Vagina (tissue), 2 donors: ENCODE results near the gene PROX1. TPM values are rescaled to one million over a fixed set of nuclear protein-coding genes. Genes with fewer than 3 reads are reported as not detected.

Source experiments
- DNase-seq, 2 donors: peaks; one replicate each; pipeline ENCODE4 v3.0.0-alpha.2; 2017; ENCODE audit errors: extremely low spot score in 2 of 2
- H3K27ac ChIP-seq: fragments of 200-600 bp; sonication (generic); one replicate; pipeline ENCODE4 v1.5.1; 2019
- H3K27me3 ChIP-seq: fragments of 200-600 bp; sonication (generic); one replicate; pipeline ENCODE4 v1.5.1; 2019
- H3K36me3 ChIP-seq, 2 donors: fragments of 200-600 bp; sonication (generic); one replicate each; pipeline ENCODE4 v1.5.1; 2017 to 2019
- H3K4me1 ChIP-seq: fragments of 200-600 bp; sonication (generic); one replicate; pipeline ENCODE4 v1.5.1; 2019
- H3K4me3 ChIP-seq, 2 donors: fragments of 200-600 bp; sonication (generic); 1 replicate in 1 of 2; 2 replicates in 1 of 2; pipeline ENCODE4 v1.5.1; 2016 to 2019
- H3K9me3 ChIP-seq: fragments of 200-600 bp; sonication (generic); one replicate; pipeline ENCODE4 v1.5.1; 2019
- CTCF ChIP-seq, 3 experiments: fragments of 450-650 bp in 2 of 3; fragments of 200-600 bp in 1 of 3; sonication (generic) in 1 of 3; IDR thresholded peaks; one replicate each; pipeline ENCODE4 v1.5.1; 2017 to 2019; ENCODE audit warnings: antibody characterized with exemption in 3 of 3, mild to moderate bottlenecking in 2 of 3, moderate library complexity in 2 of 3
- POLR2A ChIP-seq, 2 donors: fragments of 450-650 bp; IDR thresholded peaks; one replicate each; pipeline ENCODE4 v1.6.1; 2017; ENCODE audit warnings: antibody characterized with exemption in 2 of 2, mild to moderate bottlenecking in 2 of 2, moderate library complexity in 2 of 2
- POLR2AphosphoS5 ChIP-seq, 2 donors: sonication (generic); formaldehyde crosslinking; IDR thresholded peaks; one replicate each; pipeline ENCODE4 v1.9.0; 2017; ENCODE audit warnings: antibody characterized with exemption in 2 of 2, mild to moderate bottlenecking in 2 of 2, low read depth in 1 of 2; ENCODE audit not compliant: insufficient read depth in 1 of 2
- intact Hi-C: fragments of 100-400 bp; cut with DNase I; formaldehyde crosslinking; loops from one replicate; pipeline ENCODE4 v1.15.1; 2023
- total RNA-seq: library from RNA; depleted of rRNA; stranded (reverse); fragments of >200 nt; gene quantifications from one replicate; pipeline ENCODE4 v1.2.3, GENCODE V29; 2016

The PROX1 gene
- total RNA-seq, 1 donor from 2014 or later: 4.7 TPM

GRCh38 chr1:214017191-214017982 lies 29.6 kb downstream of the PROX1 start:
- H3K4me3 ChIP-seq: no peak overlapping the region
- no peaks in the 10 kb centered on the region for H3K9me3 ChIP-seq
- intact Hi-C loops: no loop called here
- no peak for DNase-seq
- no peaks in the 10 kb centered on the region for H3K4me1 ChIP-seq
- TF ChIP-seq CTCF (IDR thresholded peaks at IDR 0.05) (no peak), POLR2AphosphoS5 (IDR thresholded peaks at IDR 0.05; ENCODE audit: insufficient read depth in 1 of 2, low read depth in 1 of 2) (no peak), POLR2A (IDR thresholded peaks at IDR 0.05) (no peak)
- H3K27ac ChIP-seq: no peak overlapping the region
- H3K36me3 ChIP-seq: no peaks in the 10 kb centered on the region
- H3K27me3 ChIP-seq: no peaks in the 10 kb centered on the region

- DNase-seq: no peak
- Histone ChIP-seq H3K4me3 (no peak overlapping the region), H3K36me3 (no peaks in the 10 kb centered on the region), H3K4me1 (no peaks in the 10 kb centered on the region), H3K9me3 (no peaks in the 10 kb centered on the region), H3K27me3 (no peaks in the 10 kb centered on the region), H3K27ac (no peak overlapping the region)
- TF ChIP-seq POLR2AphosphoS5 (IDR thresholded peaks at IDR 0.05; ENCODE audit: insufficient read depth in 1 of 2, low read depth in 1 of 2): no peak
- TF ChIP-seq POLR2A (IDR thresholded peaks at IDR 0.05): no peak
- TF ChIP-seq CTCF (IDR thresholded peaks at IDR 0.05): no peak
- intact Hi-C loops: no loop called here
These were observed 30.9 kb downstream of the PROX1 start for GRCh38 chr1:214018386-214019268.

- TF ChIP-seq POLR2A (IDR thresholded peaks at IDR 0.05) (no peak), POLR2AphosphoS5 (IDR thresholded peaks at IDR 0.05; ENCODE audit: insufficient read depth in 1 of 2, low read depth in 1 of 2) (no peak), CTCF (IDR thresholded peaks at IDR 0.05) (no peak)
- intact Hi-C loops: no loop called here
- no peak overlapping the region for H3K27ac ChIP-seq
- H3K9me3 ChIP-seq: no peaks in the 10 kb centered on the region
- DNase-seq: no peak
- H3K36me3 ChIP-seq: no peaks in the 10 kb centered on the region
- no peaks in the 10 kb centered on the region for H3K4me1 ChIP-seq
- no peaks in the 10 kb centered on the region for H3K27me3 ChIP-seq
- H3K4me3 ChIP-seq: no peak overlapping the region
These were observed 31.7 kb downstream of the PROX1 start for GRCh38 chr1:214019499-214019898.

- no peaks in the 10 kb centered on the region for H3K36me3 ChIP-seq
- no peak for TF ChIP-seq CTCF (IDR thresholded peaks at IDR 0.05)
- TF ChIP-seq POLR2AphosphoS5 (IDR thresholded peaks at IDR 0.05; ENCODE audit: insufficient read depth in 1 of 2, low read depth in 1 of 2): no peak
- TF ChIP-seq POLR2A (IDR thresholded peaks at IDR 0.05): no peak
- H3K4me3 ChIP-seq: no peak overlapping the region
- H3K27me3 ChIP-seq: no peaks in the 10 kb centered on the region
- H3K27ac ChIP-seq: no peak overlapping the region
- no peak for DNase-seq
- no peaks in the 10 kb centered on the region for H3K9me3 ChIP-seq
- H3K4me1 ChIP-seq: no peaks in the 10 kb centered on the region
- intact Hi-C loops: no loop called here
These were observed 33.5 kb downstream of the PROX1 start for GRCh38 chr1:214021321-214021720.
